Measurements from ENCODE around the gene TRPM1.

The TRPM1 gene

DNA sequence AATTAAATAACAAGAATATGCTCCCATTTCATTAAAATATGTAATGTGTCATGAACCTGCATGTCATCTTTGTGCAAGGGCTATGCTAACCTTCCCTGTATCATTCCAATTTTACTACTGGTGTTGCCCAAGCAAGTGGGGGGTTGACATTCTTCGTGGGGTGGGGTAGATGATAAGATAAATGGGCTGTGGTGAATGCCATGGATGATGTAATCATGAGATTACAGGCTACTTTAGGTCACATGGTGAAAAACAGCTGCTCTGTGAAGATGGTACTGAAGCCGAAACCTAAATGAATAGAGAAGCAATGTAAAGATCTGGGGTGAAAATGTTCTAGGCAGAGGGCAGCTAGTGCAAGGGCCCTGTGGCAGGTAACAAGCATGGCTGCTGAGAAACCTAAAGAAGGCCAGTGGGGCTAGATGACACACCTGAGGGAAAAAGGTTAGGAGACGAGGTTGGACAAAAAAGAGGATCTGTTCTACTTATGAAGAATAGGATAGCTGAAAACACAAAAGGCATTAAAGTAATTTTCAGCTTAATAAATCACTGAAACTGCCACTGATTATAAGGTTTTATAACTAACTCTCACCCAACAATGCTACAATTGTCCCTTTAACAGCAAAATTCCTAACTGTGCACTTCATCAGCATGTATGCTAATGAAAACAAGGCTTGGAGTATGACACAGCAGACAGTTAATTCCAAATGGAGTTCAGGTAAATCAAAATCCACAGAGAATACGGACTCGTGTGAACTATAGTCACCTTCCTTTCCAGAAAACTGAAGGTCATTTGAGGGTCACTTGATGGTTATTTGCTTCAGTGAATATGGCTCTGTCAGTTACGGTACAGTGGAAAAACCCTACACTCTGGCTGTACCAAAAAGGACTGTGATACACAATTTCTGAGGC, 145.1 kb downstream of the TRPM1 start:
- peaks cover 10% of the 10 kb centered on the region for H3K4me1 ChIP-seq (ENCODE audit: insufficient read depth, low read length)
- no peak overlapping the region for H3K9ac ChIP-seq (ENCODE audit: low read depth, low read length)
- H3K36me3 ChIP-seq (ENCODE audit: insufficient read depth, low read length) = peaks cover 20% of the 10 kb centered on the region
- no peaks in the 10 kb centered on the region for H3K9me3 ChIP-seq (ENCODE audit: control insufficient read depth, insufficient read depth, low read length)

DNA sequence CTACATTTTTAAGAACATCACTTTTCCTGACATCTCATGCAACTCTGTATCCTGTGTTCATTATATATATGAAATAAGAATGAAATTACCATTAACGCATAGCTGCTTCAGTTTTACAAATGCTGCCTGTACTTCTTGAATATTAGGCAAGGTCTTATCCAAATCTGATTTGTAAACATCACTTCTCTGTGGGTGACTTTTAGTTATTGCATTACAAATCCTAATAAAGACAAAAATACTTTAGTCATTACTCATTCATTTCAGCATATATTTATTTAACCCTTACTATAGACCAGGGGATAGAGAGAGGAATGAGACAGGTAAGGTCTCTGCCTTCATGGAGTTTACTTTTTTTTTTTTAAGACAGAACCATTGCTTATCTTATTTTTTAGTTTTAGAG, 146.9 kb downstream of the TRPM1 start:
- peaks cover under 1% of the 10 kb centered on the region; the same call in 1 of the 2 replicates for H3K9me3 ChIP-seq (ENCODE audit: control insufficient read depth, insufficient read depth, low read length)
- H3K36me3 ChIP-seq (ENCODE audit: insufficient read depth, low read length) = peaks cover 13% of the 10 kb centered on the region
- peaks cover 10% of the 10 kb centered on the region for H3K4me1 ChIP-seq (ENCODE audit: insufficient read depth, low read length)
- no peak overlapping the region for H3K9ac ChIP-seq (ENCODE audit: low read depth, low read length)

DNA sequence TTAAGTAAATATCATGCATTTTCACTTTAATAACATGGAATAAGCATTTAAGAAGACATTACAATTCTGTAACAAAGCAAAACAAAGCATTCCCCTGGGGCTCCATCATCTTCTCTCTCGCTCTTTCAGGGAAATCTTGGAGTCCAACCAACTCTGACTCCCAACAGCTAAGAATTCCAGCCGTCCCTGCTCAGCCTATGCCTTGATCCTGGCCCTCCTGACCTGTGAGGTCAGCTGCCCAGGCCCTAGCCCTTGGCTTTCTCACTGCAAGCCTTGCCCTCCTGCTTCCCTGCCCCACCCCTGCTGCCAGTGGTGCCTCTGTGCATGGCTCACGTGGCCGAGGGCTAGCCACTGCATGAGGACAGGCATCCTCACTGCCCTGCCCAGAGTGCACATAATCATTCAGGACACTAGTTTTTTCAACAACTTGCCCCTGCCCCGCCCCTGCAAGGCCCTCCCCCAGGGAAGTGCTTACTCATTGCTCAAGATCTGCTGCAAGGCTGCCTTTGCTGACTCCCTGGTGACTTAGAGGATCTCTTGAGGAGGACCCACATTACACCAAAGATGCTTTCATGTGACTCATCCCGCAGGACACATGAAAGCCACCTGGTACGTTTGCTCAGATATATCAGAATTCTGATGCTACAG, 147.7 kb downstream of the TRPM1 start:
- no peak overlapping the region for H3K9ac ChIP-seq (ENCODE audit: low read depth, low read length)
- H3K36me3 ChIP-seq (ENCODE audit: insufficient read depth, low read length) = peaks cover 12% of the 10 kb centered on the region
- peaks cover 4% of the 10 kb centered on the region; the same call in 1 of the 2 replicates for H3K9me3 ChIP-seq (ENCODE audit: control insufficient read depth, insufficient read depth, low read length)
- peaks cover 10% of the 10 kb centered on the region for H3K4me1 ChIP-seq (ENCODE audit: insufficient read depth, low read length)

DNA sequence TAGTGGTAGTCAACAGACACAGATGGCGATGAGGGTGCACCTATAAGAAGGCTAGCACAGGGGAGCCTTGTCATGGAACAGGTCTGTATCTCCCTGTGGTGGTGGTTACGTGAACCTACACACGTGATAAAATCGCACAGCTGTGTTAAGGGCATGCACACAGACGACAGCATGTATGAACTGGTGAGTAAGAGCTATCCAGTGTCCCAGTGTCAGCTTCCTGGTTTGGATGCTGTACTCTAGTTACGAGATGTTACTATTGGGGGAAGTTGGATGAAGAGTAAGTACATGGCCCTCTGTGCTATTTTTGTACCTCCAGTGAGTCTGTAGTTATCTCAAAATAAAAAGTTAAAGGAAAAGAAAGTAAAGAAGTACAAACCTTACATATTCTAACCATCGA, 148.3 kb downstream of the TRPM1 start:
- Histone ChIP-seq H3K36me3 (ENCODE audit: insufficient read depth, low read length) (peaks cover 9% of the 10 kb centered on the region), H3K9ac (ENCODE audit: low read depth, low read length) (no peak overlapping the region), H3K9me3 (ENCODE audit: control insufficient read depth, insufficient read depth, low read length) (peaks cover 4% of the 10 kb centered on the region; the same call in 1 of the 2 replicates), H3K4me1 (ENCODE audit: insufficient read depth, low read length) (peaks cover 10% of the 10 kb centered on the region)

All from ES-I3 (cell line).